Glomerular endothelial cell (primary cell): ENCODE measurements around the gene ZNF614. TPM values are rescaled to one million over a fixed set of nuclear protein-coding genes. Genes with fewer than 3 reads are reported as not detected.
"Not testable (repeated sequence)": the region's sequence is repeated elsewhere in the genome, so short reads cannot be mapped to it uniquely, and the experiment has no call there.

Experiments used
- DNase-seq: peaks from one replicate; pipeline ENCODE4 v3.0.0-alpha.2; 2011; ENCODE audit warnings: low read depth, low spot score; ENCODE audit errors: extremely low read depth
- total RNA-seq: library from RNA; depleted of rRNA; stranded (reverse); fragments of >200 nt; gene quantifications from 2 replicates; pipeline ENCODE4 v1.2.3, GENCODE V29; 2015

ZNF614 gene
- total RNA-seq, result 8.8 TPM in 2 replicates

DNA sequence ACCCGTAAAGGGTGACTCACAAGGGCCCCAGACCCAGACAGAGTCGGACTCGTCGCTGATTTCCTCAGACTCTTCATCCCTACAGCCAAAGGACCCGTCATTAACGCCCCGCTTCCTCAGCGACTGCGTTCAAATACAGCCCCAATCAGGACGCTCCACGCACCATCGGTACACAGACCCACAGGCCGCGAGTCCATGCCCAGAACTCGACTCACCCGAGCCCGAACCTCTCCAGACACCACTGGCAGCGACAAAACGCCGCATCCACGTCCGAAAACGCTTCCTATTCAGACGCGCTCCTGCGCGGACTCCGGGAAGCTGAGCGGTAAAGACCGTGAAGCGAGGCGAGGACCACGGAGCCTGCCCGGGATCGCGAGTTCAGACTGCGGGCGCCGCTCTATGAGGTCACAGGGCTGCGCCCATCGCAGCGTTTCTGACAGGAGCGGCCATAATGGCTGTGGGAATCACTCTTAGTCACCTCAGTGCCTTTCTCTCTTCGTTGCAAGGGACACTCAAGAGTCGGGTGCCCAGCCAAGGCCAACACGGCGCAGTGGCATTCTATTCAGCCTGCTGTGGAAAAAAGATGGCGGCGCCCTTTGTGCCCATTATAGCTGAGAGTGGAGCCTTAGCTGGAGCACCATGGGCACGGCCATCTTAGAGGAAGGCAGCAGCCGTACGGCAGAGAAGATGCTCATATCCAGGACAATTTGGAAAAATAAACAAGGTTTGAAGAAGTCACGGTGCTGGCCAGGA, at the start of gene ZNF614:
TSS of gene ZNF614 (minus strand) at position 353 of the 753 bp plus-strand sequence. CDS start 2,634 bp downstream, outside the sequence.
- peak; percentile 42 for DNase-seq

- no peak for DNase-seq
Observed at GRCh38 chr19:52070496-52070895, 42.3 kb upstream of the ZNF614 start.

- no peak for DNase-seq
Observed at GRCh38 chr19:52069653-52070052, 41.5 kb upstream of the ZNF614 start.

DNA sequence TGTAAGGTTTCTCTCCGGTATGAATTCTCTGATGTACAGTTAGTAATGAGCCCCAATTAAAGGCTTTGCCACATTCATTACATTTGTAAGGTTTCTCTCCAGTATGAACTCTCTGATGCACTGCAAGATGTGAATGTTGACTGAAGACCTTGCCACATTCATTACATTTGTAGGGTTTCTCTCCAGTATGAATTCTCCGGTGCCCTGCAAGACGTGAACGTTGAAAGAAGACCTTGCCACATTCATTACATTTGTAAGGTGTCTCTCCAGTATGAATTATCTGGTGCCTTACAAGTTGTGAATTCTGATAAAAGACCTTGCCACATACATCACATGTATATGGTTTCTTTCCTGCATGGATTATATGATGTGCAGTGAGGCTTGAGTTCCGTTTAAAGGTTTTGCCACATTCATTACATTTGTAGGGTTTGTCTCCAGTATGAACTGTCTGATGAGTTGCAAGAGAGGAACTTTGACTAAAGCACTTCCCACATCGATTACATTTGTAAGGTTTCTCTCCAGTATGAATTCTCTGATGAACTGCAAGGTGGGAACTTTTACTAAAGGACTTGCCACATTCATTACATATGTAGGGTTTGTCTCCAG, 38.2 kb upstream of the ZNF614 start:
- no peak for DNase-seq

- DNase-seq, result no peak
Observed at GRCh38 chr19:52065399-52065798, 37.2 kb upstream of the ZNF614 start.

GRCh38 chr19:52056480-52056879, 28.3 kb upstream of the ZNF614 start:
- not testable (repeated sequence) for DNase-seq

DNA sequence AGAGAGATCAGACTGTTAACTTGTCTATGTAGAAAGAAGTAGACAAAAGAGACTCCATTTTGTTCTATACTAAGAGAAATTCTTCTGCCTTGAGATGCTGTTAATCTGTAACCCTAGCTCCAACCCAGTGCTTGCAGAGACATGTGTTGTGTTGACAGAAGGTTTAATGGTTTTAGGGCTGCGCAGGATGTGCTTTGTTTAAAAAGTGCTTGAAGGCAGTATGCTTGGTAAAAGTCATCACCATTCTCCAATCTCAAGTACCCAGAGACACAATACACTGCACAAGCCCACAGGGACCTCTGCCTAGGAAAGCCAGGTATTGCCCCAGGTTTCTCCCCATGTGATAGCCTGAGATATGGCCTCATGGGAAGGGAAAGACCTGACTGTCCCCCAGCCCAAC, 23.6 kb upstream of the ZNF614 start:
- not testable (repeated sequence) for DNase-seq

DNA sequence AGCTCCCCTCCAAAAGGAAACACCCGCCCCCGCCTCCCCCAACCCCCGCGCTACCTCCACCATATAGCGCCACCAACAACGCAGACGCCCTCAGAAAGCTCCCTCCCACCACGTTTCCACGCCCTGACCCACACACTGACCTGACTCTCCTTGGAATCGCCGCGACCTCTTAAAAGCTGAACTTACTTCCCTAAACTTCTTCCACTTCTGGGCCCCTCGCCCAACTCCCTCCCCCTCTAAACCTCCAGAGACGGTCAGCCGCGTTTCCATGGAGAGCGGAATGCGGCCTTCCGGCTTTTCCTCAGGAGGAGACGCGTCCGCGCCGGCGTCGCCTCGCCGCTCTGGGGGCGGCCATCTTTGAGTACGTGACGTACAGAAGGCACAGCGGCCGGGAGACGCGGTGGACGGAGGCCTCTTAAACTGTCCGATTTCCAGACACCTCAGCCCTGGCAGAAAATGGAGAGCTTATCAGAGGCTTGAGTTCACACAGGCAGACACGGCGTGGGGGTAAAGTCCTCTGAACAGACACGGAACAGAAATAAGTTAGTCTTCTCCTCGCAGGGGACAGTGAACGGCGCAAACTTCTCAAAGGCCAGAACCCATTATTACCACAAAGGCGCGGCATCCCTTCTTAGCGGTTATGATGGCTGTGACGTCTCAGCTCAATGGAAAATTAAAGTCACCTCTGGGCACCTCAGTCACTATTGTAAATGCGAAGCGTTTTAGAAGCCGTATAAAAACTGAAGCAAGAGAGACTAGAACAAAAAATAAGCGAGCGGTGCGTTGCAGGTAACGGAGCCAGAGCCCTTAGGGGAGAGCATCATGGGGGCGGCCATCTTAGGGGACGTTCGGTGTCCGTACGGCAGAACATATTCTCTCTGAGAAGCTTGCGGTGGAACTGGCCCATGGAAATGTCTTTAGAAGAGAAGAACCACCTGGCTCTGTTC, 20.6 kb upstream of the ZNF614 start, which contains the start of gene ZNF432:
TSS of gene ZNF432 (minus strand) at position 284 of the 947 bp plus-strand sequence. CDS start 1,970 bp downstream, outside the sequence.
- DNase-seq, result peak; percentile 73

DNA sequence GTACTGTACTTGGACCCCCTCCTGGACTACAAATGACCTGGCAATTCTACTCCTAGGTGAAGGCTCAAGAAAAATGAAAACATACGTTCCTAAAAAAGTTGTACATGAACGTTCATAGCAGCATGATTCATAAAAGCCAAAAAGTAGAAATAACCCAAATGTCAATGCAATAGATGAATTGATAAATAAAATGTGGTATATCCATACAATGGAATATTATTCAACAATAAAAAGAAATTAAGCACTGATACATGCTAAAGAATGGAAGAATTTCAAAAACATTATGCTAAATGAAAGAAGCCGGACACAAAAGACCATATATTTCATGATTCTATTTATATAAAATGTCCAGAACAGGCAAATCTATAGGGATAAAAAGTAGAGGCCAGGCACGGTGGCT, 11.0 kb upstream of the ZNF614 start:
- no peak for DNase-seq

GRCh38 chr19:52034051-52034728, 6.0 kb upstream of the ZNF614 start:
- no peak for DNase-seq

- no peak for DNase-seq
Observed at GRCh38 chr19:52028780-52029123, 573 bp upstream of the ZNF614 start.

- not testable (repeated sequence) for DNase-seq
Observed at GRCh38 chr19:52026255-52026990, 1.8 kb downstream of the ZNF614 start.

- not testable (repeated sequence) for DNase-seq
Observed at GRCh38 chr19:52024478-52024877, 3.7 kb downstream of the ZNF614 start.

DNA sequence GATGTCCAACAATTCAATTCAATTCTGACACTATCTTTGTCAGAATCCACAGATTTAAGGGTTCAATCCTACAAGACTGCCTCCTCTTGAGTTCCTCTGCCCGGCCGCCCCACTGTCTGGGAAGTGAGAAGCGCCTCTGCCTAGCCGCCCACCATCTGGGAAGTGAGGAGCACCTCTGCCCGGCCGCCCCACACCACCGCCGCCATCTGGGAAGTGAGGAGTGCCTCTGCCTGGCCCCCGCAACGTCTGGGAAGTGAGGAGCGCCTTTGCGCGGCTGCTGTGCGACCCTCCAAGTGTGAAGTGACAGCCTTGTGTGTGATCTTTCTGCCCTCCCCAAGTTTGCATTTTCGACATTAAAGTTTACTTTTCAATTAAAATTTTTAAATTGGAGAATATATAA, 6.0 kb downstream of the ZNF614 start:
- no peak for DNase-seq

GRCh38 chr19:52020506-52020905, 7.7 kb downstream of the ZNF614 start:
- DNase-seq, result no peak

DNA sequence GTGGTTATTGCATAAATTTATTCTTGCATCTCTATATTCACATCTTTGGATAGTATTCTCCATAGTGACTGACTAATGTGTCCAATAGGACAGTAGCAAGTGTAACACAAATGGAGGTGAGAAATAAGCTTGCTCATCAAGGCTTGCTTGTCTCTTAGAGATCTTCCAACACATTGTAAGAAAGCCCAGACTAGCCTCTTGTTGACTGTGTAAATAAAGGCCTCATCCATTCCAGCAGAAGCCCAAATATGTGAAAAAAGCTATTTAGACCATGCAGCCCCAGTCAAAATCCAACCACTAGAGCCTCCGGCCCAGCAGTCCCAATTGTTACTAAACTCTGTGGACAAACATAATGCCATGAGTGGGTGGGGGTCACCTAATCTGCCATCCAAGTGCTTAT, 17.5 kb downstream of the ZNF614 start:
- DNase-seq, result no peak

DNA sequence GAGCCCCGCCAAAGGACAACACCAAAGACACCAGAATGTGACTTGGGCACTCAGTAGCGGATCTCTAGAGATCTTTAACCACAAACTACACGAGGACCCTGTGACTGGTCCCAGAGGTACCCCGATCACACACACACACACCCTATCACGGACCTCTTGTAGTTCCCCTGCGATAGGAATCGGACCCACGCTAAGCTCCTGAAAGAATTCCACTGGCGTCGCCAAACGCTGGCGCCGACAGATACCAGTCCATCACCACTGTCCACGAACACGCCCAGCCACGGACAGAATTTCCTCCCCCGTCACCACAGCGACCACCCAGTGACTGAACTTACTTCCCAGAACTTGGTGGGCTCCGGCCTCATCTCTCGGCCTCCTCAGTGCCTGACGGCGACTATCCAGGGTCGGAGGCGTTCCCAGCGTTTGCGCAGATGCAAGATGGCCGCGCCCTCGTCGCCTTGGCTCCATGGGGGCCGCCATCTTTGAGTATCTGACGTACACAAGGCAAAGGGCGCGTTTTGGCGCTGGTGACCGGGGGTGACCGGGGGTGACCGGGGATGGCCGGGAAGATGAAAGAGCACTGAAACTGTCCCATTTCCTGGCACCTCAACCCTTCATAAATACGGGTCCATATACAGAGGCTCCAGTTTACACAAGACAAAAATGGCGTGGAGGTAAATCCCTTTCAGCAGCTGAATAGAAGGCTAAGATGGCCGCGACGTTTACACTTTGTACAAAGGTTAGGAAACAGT, 20.2 kb downstream of the ZNF614 start, which contains the start of gene ZNF615:
TSS of gene ZNF615 (minus strand) at position 406 of the 752 bp plus-strand sequence. CDS start 4,500 bp downstream, outside the sequence.
- peak; percentile 56 for DNase-seq

DNA sequence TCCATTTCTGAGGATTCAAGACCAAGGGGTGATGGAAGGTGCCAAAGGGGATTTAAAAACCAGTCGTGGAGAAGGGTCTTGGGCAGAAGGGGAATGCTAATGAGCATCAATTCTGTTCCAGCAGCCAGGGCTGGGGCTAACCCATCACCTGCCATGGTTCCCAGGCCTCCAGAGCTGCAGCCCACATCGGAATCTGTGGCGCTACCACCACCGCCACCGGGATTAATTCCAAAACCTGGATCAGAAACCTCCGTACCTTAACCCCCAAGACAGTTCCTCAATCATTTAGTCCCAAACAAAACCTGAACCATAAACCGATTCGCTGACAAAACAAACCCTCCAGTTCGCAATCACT, 20.8 kb downstream of the ZNF614 start:
- no peak for DNase-seq

DNA sequence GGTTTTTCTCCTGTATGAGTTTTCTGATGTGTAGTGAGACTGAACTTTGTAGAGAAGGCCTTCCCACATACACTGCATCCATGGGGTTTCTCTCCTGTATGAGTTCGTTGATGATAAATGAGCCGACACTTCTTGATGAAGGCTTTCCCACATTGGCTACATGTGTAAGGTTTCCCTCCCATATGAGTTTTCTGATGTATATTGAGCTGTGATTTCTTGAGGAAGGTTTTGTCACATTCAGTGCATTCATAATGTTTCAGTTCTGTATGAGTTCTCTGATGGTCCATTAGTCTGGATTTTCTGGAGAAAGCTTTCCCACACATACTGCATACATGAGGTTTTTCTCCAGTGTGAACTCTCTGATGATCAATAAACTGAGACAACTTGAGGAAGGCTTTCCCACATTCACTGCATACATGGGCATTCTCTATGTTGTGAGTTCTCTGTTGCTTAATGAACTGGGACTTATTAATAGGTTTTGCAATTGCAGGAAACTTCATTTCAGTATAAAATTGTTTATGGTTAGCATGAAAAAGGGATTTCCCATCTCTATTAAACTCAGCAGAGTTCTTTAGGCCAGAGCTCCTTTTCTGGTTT, 34.0 kb downstream of the ZNF614 start:
- DNase-seq, result no peak
